ENCODE measurements around the gene TICAM1. TPM values are rescaled to one million over a fixed set of nuclear protein-coding genes. Genes with fewer than 3 reads are reported as not detected.

Gene TICAM1
- total and polyA plus RNA-seq, 2 of the 13 experiments (the other 11 are each of a cell fraction or from before 2014, with no cell fraction given), result 0.33 to 0.95 TPM

- no peak for TF ChIP-seq ZBTB37 (CRISPR knock-in tag; IDR thresholded peaks at IDR 0.05)
- peak; percentile 76 for TF ChIP-seq ELF1 (CRISPR knock-in tag; IDR thresholded peaks at IDR 0.05)
- 0 out of 2 replicates have a peak, but pooled peaks have one; percentile 31 for TF ChIP-seq PRDM10 (CRISPR knock-in tag; IDR thresholded peaks at IDR 0.05; ENCODE audit: low read depth)
- no peak for TF ChIP-seq PAXIP1 (CRISPR knock-in tag; conservative IDR thresholded peaks at IDR 0.05)
- TF ChIP-seq ARID3A (IDR thresholded peaks at IDR 0.05; ENCODE audit: low read depth, low read length), result no peak
- no peak for TF ChIP-seq MIXL1 (CRISPR knock-in tag; IDR thresholded peaks at IDR 0.05)
- TF ChIP-seq KLF6 (CRISPR knock-in tag; IDR thresholded peaks at IDR 0.05), result no peak
- TF ChIP-seq DRAP1 (CRISPR knock-in tag; IDR thresholded peaks at IDR 0.05), result peak; percentile 39; the same call in 1 of the 2 replicates
- TF ChIP-seq ATF1 (CRISPR knock-in tag; IDR thresholded peaks at IDR 0.05), result no peak
- peak; percentile 25; the same call in 1 of the 2 replicates for TF ChIP-seq FOSL2 (CRISPR knock-in tag; IDR thresholded peaks at IDR 0.05)
- TF ChIP-seq SSRP1 (CRISPR knock-in tag; IDR thresholded peaks at IDR 0.05), result no peak
- no peak for TF ChIP-seq ZNF382 (CRISPR knock-in tag; IDR thresholded peaks at IDR 0.05; ENCODE audit: borderline replicate concordance)
- no peak for TF ChIP-seq WIZ (CRISPR knock-in tag; IDR thresholded peaks at IDR 0.05)
- no peak for TF ChIP-seq POLR2AphosphoS5 (IDR thresholded peaks at IDR 0.05; ENCODE audit: low read depth, low read length)
- 0 out of 2 replicates have a peak, but pooled peaks have one; percentile 13 for TF ChIP-seq ZIK1 (CRISPR knock-in tag; IDR thresholded peaks at IDR 0.05; ENCODE audit: borderline replicate concordance, low read depth)
- TF ChIP-seq MIER3 (CRISPR knock-in tag; IDR thresholded peaks at IDR 0.05; ENCODE audit: borderline replicate concordance), result no peak
- TF ChIP-seq CREM (IDR thresholded peaks at IDR 0.05), result no peak
- TF ChIP-seq CREM (CRISPR knock-in tag; IDR thresholded peaks at IDR 0.05), result no peak
- TF ChIP-seq ZBTB7A (CRISPR knock-in tag; IDR thresholded peaks at IDR 0.05), result peak; percentile 72; the same call in 1 of the 2 replicates
- no peak for TF ChIP-seq NCOA5 (CRISPR knock-in tag; IDR thresholded peaks at IDR 0.05)
Observed at GRCh38 chr19:4866595-4867424, 35.3 kb upstream of the TICAM1 start (continued).

Data from HepG2 (cell line).